HUES6 (cell line): ENCODE data around the gene DOCK1.

Experiments used
- H3K27ac ChIP-seq: 2 replicates; pipeline ENCODE4 v1.7.0; 2013; ENCODE audit warnings: low read depth, mild to moderate bottlenecking, low read length, inconsistent platforms
- H3K27me3 ChIP-seq: 2 replicates; pipeline ENCODE4 v1.6.1; 2013; ENCODE audit warnings: low read length; ENCODE audit not compliant: control insufficient read depth, insufficient read depth
- H3K36me3 ChIP-seq: 2 replicates; pipeline ENCODE4 v1.6.1; 2013; ENCODE audit warnings: low read length; ENCODE audit not compliant: control insufficient read depth, insufficient read depth
- H3K4me1 ChIP-seq: 2 replicates; pipeline ENCODE4 v1.6.1; 2013; ENCODE audit warnings: low read length; ENCODE audit not compliant: control insufficient read depth, insufficient read depth
- H3K4me3 ChIP-seq: 2 replicates; pipeline ENCODE4 v1.5.1; 2013; ENCODE audit warnings: low read depth, low read length
- H3K9ac ChIP-seq: one replicate; pipeline ENCODE4 v1.6.1; 2013; ENCODE audit warnings: mild to moderate bottlenecking, low read length
- H3K9me3 ChIP-seq: 2 replicates; pipeline ENCODE4 v1.6.1; 2013; ENCODE audit warnings: low read depth, low read length; ENCODE audit not compliant: control insufficient read depth, insufficient read depth

Gene DOCK1

DNA sequence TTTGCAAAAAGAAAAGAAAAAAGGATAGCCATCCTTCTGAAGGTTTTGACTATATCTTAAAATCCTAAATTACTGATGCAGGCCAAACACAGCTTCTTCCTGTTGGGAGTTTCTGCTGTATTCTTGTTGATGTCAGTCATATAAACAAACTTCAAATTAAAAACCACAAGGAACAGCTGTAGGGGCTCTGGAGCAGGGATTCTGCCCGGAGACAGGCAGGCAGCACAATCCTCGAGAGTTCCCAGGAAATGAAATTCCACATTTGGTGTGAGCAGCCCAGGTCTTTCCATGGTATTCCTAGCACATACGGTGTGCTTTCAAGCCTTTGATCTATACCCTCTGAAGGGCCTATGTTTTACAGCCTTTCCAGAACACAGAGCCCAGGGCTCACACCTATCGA is 248.0 kb downstream of the DOCK1 start:
- Histone ChIP-seq H3K27me3 (no peaks in the 10 kb centered on the region), H3K9me3 (no peaks in the 10 kb centered on the region), H3K4me1 (peaks cover 26% of the 10 kb centered on the region), H3K27ac (no peak overlapping the region), H3K4me3 (no peak overlapping the region), H3K36me3 (no peaks in the 10 kb centered on the region), H3K9ac (no peak overlapping the region)

DNA sequence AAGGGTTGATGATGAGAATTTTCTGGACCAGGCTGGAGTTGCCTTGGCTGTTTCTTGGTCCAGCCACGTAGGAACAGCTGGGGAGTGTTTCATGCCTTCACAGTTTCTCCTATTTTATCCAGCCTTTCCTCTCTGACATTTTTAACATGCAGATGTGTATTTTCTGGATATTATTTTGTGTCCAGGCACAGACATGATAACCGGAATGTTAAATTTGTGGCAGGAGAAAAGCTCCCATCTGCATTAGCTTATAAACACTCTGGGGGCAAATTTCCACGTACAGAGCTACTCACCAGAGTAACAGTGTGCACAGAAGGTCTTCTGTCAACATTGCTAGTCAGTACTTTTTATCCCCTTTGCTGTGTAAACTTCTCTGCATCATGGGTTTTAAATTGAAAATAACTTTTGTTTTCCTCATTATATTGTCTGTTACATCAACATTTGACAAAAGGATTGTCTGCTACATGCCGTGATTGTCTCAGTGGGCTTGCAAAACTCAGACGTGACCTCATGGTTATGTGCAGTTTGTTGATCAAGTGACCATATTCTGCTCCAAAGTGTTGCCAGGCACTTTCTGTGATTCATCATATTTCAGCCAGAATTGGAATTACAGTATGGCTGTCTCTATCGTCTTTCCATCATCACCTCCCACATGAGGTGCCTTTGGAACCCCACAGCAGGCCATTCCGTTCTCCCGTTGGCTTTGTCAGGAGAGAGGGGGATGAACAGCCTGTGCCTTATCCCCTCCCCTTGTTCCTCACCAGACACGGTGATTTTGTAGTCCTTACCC is 249.8 kb downstream of the DOCK1 start:
- H3K9ac ChIP-seq: no peak overlapping the region
- H3K4me1 ChIP-seq: peaks cover 9% of the 10 kb centered on the region
- H3K36me3 ChIP-seq: no peaks in the 10 kb centered on the region
- no peaks in the 10 kb centered on the region for H3K27me3 ChIP-seq
- H3K27ac ChIP-seq: no peak overlapping the region
- no peak overlapping the region for H3K4me3 ChIP-seq
- H3K9me3 ChIP-seq: no peaks in the 10 kb centered on the region

DNA sequence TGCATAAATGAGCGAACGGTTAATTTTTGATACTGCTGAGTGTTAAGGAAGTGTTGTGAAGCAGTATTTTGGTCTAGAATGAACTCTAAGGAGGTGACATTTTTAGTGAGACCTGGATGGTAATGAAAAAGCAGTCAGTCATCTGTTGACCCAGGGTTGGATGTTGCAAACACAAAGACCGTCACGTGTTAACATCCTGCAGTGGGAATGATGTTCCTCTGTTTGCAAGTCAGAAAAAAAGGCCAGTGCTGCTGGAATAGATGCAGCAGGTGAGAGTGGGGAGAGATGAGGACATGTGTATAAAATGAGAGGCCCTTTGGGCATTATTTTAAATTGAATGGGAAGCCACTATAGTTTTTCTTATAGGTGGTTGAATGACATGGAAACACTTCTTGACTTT is 251.9 kb downstream of the DOCK1 start:
- no peak overlapping the region for H3K9ac ChIP-seq
- H3K36me3 ChIP-seq: no peaks in the 10 kb centered on the region
- no peak overlapping the region for H3K27ac ChIP-seq
- no peaks in the 10 kb centered on the region for H3K9me3 ChIP-seq
- H3K27me3 ChIP-seq: no peaks in the 10 kb centered on the region
- 0 out of 2 replicates have a peak, but pooled peaks cover 3% of the 10 kb centered on the region for H3K4me1 ChIP-seq
- no peak overlapping the region for H3K4me3 ChIP-seq

GRCh38 chr10:127157506-127158200 is 252.4 kb downstream of the DOCK1 start:
- H3K9ac ChIP-seq: no peak overlapping the region
- no peaks in the 10 kb centered on the region for H3K4me1 ChIP-seq
- no peak overlapping the region for H3K27ac ChIP-seq
- H3K27me3 ChIP-seq: no peaks in the 10 kb centered on the region
- no peak overlapping the region for H3K4me3 ChIP-seq
- no peaks in the 10 kb centered on the region for H3K9me3 ChIP-seq
- no peaks in the 10 kb centered on the region for H3K36me3 ChIP-seq

- H3K9me3 ChIP-seq: no peaks in the 10 kb centered on the region
- H3K4me3 ChIP-seq: no peak overlapping the region
- no peaks in the 10 kb centered on the region for H3K36me3 ChIP-seq
- H3K9ac ChIP-seq: no peak overlapping the region
- H3K27ac ChIP-seq: no peak overlapping the region
- H3K27me3 ChIP-seq: no peaks in the 10 kb centered on the region
- H3K4me1 ChIP-seq: no peaks in the 10 kb centered on the region
These were observed 253.4 kb downstream of the DOCK1 start for GRCh38 chr10:127158662-127159061.

DNA sequence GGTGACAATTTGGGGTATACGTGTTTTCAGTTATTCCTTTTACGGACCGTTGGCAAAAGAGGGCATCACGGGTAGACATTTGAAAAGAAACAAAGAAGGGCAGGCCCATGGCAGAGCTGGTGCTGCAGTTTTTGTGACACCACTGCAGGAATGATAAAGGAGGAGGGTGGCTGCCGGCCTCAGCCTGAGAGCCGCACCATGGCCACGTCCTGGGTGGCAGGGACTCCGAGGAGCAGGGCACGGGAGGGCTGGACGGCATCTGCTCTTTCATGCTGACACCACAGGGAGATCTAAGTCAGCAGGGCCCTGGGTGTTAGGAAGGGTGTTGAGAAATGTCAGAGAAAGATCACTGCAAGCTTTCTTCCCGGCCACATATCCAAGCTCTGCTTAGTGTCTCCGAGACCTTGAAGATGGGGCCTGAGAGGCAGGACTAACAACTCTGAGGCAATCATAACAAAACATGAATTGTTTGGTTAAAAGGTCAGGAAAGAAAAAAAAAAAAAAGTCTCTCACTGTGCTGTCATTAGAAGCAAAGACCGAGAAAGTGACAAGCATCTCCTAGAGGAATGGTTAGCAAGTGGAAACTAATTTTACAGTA is 254.5 kb downstream of the DOCK1 start:
- no peak overlapping the region for H3K4me3 ChIP-seq
- no peak overlapping the region for H3K27ac ChIP-seq
- no peaks in the 10 kb centered on the region for H3K36me3 ChIP-seq
- H3K27me3 ChIP-seq: no peaks in the 10 kb centered on the region
- no peak overlapping the region for H3K9ac ChIP-seq
- H3K4me1 ChIP-seq: no peaks in the 10 kb centered on the region
- H3K9me3 ChIP-seq: no peaks in the 10 kb centered on the region

- no peak overlapping the region for H3K4me3 ChIP-seq
These were observed 256.3 kb downstream of the DOCK1 start for GRCh38 chr10:127161482-127161881.

GRCh38 chr10:127162841-127163240 is 257.6 kb downstream of the DOCK1 start:
- no peaks in the 10 kb centered on the region for H3K9me3 ChIP-seq
- no peaks in the 10 kb centered on the region for H3K27me3 ChIP-seq
- H3K4me3 ChIP-seq: no peak overlapping the region
- no peak overlapping the region for H3K9ac ChIP-seq
- H3K36me3 ChIP-seq: no peaks in the 10 kb centered on the region
- H3K4me1 ChIP-seq: no peaks in the 10 kb centered on the region
- no peak overlapping the region for H3K27ac ChIP-seq

More at GRCh38 chr10:127161482-127161881, 256.3 kb downstream of the DOCK1 start:
- Histone ChIP-seq H3K36me3 (no peaks in the 10 kb centered on the region), H3K27me3 (no peaks in the 10 kb centered on the region), H3K27ac (no peak overlapping the region), H3K9ac (no peak overlapping the region), H3K9me3 (no peaks in the 10 kb centered on the region), H3K4me1 (no peaks in the 10 kb centered on the region)

DNA sequence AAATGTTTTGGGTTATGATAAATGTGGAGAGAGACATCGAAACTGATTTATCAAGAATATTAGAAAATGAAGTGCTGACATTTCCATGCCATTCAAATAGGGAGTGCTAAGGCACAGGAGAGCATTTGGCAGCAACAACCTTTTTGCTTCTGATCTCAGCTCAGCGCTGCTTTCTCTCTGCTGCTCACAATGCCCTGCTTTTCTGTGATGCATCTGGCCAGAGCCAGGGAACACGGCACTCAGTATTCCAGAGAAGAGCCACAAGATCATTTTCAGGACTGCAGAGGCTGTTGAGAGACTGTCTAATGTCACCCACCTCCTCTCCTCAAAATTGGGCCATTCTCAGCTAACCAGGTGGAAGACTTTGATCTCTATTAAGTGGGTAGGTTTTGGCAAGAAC is 263.0 kb downstream of the DOCK1 start:
- H3K36me3 ChIP-seq: no peaks in the 10 kb centered on the region
- H3K4me1 ChIP-seq: no peaks in the 10 kb centered on the region
- no peak overlapping the region for H3K9ac ChIP-seq
- H3K4me3 ChIP-seq: no peak overlapping the region
- H3K27me3 ChIP-seq: no peaks in the 10 kb centered on the region
- no peak overlapping the region for H3K27ac ChIP-seq
- H3K9me3 ChIP-seq: no peaks in the 10 kb centered on the region

DNA sequence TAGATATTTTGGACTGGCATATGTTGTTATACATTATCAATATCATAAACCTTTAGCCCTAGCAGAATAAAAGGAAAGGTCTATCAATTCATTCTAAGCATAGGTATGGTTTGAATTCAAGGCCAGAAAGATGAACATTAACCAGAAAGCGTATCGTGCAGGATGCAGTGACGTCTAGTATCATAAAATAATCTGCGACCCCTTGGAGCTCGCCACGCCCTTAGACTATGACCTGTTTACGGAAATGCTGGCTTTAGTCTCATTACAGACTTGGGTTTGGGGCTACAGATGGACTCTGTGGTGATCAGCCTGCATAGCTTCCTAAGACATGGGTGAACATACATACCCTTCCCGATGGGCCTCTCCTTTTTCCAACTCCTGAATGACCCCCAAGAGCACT is 269.6 kb downstream of the DOCK1 start:
- no peak overlapping the region for H3K9ac ChIP-seq
- no peak overlapping the region for H3K4me3 ChIP-seq
- H3K4me1 ChIP-seq: no peaks in the 10 kb centered on the region
- H3K36me3 ChIP-seq: no peaks in the 10 kb centered on the region
- no peak overlapping the region for H3K27ac ChIP-seq
- no peaks in the 10 kb centered on the region for H3K27me3 ChIP-seq
- H3K9me3 ChIP-seq: no peaks in the 10 kb centered on the region
